NCI-H187 (cell line): Measurements from ENCODE around the gene TNXB.
A peak's percentile ranks its signal among the peaks of the same experiment; 100 is the strongest.
"Not testable (repeated sequence)": the region's sequence is repeated elsewhere in the genome, so short reads cannot be mapped to it uniquely, and the experiment has no call there.

Experiments
- DNase-seq, 2 experiments: peaks; one replicate each; lab custom pipeline; 2025; lab: John Stamatoyannopoulos, UW

The TNXB gene

DNA sequence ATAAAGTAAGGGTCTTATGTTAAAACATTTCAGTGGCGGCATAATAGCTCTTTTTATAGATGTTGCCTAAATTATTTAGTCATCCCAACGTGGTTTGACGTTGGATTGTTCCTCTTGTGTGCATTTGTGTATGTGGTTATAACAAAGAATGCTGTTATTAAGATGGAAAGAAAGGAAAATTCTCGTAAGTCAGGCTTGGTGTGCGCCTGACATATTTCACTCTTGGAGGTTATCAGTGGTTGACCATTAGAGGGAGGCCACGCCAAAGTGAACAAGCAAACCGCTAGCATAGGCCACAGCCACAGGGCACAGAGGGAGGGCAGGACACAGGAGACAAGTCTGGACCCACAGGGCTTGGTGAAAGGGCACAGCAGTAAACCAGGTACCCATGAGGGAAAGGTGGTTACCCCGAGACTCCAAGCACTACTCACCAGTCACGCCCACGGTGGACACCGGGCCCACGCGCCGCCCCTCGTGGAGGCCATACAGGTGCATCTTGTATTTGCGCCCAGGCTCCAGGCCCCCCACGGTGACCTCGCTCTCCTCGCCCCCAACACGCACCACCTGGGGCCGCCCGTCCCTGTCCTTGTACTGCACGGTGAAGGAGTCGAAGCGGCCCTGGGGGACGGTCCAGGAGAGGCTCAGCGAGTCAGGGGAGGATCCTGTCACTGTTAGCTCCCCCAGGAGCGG lies 48.0 kb downstream of the TNXB start:
- DNase-seq: no peak

DNA sequence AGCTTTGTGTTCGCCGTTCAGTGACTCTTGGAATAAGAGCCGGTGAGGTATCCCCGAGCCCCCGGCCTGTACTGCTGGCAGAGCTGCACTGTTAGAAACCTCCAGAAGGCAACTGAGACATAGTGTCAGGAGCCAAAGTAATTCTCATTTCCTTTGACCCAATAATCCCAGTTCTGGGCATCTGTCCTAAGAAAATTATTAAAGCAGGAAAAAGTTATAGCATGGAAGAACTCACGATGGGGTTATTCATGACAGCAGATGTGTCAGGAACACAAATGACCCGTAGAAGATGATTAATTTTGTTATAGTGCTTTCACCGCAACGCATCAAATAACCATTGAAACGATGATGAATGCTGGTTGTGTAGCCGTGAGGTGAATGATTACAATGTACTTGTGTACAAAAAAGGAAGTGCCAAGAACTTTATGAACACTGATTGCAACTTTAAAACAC lies 50.6 kb downstream of the TNXB start:
- DNase-seq: no peak

DNA sequence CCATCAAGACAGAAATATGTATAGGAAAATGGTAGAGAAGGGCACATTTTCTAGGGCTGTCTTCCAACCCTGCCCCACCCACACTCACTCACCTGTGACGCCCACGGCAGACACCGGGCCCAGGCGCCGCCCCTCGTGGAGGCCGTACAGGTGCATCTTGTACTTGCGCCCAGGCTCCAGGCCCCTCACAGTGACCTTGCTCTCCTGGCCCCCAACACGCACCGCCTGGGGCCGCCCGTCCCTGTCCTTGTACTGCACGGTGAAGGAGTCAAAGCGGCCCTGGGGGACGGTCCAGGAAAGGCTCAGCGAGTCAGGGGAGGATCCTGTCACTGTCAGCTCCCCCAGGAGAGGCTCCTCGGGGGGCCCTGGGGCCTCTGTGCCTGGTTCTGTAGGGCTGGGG lies 51.2 kb downstream of the TNXB start:
- no peak for DNase-seq

DNA sequence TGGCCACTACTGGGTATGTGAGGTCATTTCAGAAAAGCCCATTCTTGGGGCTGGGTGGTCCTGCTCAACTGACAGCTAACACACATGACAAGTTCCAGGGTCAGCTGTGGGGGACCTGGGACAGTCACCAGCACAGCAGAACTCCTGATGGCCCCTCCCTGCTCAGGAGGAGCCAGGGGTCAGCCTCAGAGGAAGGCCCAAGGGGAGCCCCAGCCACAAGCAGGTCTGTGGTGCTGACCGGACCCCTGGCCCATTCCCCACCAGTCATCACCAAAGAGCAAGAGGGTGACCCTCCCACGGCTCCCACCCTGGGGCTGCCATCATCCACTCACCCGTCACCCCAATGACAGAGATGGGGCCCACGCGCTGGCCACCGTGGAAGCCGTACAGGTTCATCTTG lies 52.9 kb downstream of the TNXB start:
- DNase-seq: no peak

DNA sequence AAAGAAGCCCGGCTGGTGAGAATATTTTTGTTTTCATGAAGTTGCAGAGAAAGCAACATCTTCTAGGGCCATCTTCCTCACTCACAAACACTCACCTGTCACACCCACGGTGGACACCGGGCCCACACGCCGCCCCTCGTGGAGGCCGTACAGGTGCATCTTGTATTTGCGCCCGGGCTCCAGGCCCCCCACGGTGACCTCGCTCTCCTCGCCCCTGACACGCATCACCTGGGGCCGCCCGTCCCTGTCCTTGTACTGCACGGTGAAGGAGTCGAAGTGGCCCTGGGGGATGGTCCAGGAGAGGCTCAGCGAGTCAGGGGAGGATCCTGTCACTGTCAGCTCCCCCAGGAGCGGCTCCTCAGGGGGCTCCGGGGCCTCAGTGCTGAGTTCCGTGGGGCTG lies 53.4 kb downstream of the TNXB start:
- DNase-seq: not testable (repeated sequence)

DNA sequence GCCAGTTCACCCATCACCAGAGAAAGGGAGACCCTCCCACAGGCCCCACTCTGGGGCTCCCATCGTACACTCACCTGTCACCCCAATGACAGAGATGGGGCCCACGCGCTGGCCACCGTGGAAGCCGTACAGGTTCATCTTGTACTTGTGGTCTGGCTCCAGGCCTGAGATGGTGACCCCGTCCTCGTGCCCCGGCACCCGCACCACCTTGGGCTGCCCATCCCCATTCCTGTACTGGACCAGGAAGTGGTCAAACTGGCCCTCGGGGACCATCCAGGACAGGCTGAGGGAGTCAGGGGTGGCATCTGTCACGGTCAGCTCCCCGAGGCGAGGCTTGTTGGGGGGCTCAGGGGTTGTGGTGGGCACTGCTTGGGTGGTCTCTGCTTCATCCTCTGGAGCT lies 55.8 kb downstream of the TNXB start:
- DNase-seq: not testable (repeated sequence)

DNA sequence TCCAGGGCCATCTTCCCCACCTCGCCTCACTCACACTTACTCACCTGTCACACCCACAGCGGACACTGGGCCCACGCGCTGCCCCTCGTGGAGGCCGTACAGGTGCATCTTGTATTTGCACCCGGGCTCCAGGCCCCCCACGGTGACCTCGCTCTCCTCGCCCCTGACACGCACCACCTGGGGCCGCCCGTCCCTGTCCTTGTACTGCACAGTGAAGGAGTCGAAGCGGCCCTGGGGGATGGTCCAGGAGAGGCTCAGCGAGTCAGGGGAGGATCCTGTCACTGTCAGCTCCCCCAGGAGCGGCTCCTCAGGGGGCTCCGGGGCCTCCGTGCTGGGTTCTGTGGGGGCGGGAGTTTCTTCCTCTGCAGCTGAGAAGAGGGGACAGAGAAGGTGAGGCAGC lies 56.5 kb downstream of the TNXB start:
- DNase-seq: not testable (repeated sequence)

DNA sequence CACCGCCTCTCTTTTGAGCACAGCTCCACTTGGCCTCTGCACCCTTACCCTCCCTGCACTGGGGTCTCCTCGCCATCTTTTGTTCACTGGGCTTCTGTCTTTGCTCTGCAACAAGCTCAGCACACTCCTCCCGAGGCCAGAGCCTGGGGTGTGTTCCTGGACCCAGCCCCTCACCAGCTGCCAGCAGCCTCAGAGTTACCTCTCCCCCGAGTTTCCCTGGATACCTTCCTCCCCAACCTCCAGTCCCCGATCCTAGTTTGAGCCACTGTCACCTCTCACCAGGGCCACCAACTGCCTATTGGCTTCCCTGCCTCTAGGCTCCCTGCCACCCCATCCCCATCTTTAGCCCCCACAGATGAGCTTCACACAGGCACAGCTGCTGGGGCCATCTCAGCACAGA lies 58.6 kb downstream of the TNXB start:
- no peak for DNase-seq

DNA sequence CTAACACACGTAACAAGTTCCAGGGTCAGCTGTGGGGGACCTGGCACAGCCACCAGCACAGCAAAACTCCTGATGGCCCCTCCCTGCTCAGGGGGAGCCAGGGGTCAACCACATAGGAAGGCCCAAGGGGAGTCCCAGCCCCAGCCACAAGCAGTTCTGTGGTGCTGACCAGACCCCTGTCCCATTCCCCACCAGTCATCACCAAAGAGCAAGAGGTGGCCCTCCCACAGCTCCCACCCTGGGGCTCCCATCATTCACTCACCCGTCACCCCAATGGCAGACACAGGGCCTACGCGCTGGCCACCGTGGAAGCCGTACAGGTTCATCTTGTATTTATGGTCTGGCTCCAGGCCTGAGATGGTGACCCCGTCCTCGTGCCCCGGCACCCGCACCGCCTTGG lies 59.4 kb downstream of the TNXB start:
- DNase-seq: not testable (repeated sequence)

DNA sequence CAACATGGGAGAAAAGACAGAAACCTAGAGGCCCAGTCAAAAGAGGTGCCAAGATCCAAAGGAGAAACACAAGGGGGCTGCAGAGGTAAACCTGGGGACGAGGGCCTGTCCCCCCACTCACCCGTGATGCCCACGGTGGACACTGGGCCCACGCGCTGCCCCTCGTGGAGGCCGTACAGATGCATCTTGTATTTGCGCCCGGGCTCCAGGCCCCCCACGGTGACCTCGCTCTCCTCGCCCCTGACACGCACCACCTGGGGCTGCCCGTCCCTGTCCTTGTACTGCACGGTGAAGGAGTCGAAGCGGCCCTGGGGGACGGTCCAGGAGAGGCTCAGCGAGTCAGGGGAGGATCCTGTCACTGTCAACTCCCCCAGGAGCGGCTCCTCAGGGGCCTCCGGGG lies 60.0 kb downstream of the TNXB start:
- DNase-seq: not testable (repeated sequence)

DNA sequence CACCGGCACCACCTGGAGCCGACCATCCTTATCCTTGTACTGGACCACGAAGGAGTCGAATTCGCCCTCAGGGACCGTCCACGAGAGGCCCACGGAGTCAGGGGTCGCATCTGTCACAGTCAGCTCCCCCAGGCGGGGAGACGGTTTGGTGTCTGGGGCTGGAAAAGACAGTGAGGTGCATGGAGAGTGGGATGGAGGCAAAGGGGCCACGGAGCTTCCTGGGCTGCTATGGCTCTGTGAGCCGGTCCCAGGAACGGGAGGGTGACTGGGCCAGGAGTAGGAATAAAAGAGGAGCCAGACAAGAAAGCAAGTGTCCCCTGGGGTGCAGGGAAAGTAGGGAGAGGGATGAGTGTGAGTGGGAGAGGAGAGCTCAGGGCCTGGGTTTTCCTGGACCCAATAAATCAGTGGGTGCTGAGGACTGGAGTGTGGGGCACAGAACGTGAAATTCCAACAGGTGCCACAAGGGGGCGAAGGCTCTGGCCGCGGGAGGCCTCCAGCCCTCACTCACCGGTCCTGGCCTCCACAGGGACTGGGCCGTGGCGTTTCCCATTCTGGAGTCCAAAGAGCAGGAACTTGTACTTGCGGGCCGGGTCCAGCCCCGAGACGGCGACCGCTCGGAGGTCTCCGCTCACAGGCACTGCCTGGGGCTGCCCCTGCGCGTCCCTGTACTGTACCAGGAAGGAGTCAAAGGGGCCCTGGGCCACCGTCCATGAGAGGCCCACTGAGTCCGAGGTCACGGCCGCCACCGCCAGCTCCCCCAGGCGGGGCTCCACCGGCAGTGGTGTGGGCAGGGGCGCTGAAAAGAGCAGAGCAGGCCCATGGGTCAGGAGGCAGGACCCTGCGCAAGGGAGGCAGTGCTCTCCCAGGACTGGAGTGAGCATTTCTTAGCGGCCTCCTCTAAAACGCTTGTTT lies 61.0 kb downstream of the TNXB start:
- DNase-seq: peak in 1 of 2 experiments; percentile 12

DNA sequence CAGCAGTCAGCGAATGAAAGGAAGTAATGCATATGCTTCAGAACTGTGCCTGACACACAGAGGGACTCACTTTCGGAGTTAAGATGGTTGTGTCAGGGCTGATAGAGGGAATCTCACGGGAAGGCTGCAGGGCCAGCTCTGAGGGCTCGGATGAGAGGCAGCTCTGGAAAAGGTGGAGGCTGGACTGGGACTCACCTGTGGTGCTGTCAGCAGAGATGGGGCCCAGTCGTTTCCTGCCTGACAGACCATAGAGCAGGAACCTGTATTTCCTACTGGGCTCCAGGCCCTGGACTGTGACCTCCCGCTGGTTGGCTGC lies 61.6 kb downstream of the TNXB start:
- DNase-seq: no peak

DNA sequence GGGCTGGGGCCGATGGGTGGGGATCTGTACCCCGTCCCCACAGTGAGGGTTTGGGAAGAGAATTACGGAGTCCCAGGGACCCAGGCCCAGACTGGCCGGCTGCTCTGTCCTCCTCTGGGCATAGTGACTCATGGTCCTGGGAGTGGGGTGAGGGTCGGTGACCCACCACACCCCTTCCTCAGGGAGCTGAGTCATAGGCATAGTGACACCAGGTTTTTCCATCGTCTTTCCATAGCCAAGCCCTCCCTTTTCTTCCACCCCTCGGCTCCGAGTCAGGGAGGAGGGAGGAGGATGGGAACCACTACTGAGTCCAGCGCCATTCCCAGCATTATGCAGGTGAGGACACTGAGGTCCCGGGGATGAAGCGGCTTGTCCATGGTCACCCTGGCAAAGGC lies 62.1 kb downstream of the TNXB start:
- no peak for DNase-seq

DNA sequence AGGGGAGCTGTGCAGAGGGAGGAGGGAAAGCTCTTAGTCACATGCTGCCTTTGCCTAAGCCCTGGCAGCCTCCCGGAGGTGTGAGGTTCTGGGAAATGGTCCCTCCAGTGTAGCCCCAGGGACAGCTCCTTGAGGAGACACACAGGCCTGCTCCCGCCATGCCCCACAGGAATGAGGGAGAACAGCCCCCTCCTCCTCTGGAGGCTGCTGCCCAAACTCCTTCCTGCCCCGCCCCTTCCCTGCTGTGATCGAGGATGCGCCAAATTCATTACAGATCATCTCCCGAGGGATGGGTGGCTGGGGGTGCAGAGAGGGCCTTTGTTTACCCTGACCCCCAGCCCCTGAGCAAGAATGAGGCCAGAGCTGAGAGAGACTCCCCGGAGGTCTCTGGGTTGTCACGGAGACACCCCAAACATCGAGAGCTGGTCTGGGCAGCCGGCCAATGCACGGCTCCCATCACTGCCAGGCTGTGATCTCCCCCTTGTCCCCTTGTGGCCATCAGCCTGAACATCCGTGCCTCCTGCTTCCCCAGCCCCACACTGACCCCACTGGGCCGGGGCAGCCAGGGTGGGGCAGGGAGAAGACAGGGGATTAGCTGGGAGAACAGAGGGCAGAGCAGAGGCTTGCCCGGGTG lies 62.6 kb downstream of the TNXB start:
- DNase-seq: no peak

DNA sequence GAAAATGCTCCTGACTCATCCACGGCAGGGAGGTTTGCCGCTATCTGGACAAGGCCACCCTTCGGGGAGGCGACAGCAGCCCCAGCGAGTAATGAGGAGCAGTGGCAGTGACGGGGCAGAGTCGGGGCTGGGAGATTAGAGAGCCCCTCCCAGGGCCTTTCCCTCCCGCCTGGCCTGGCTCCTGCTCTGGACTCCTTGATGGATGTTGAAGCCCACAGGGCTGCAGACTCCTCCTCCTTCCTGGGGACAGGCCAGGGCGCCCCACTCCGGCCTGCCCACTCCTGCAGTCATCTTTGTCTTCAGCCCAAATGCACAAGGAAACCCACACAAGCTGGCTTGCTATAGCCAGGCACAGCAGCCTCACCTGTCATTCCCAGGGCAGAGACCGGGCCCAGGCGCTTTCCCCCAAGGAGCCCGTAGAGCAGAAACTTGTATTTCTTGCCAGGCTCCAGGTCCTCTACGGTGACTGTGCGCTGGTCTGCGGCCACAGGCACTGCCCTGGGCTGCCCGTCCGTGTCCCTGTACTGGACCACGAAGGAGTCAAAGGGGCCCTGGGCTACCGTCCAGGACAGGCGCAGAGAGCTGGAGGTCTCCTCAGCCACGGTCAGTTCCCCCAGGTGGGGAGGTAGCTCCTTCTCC lies 63.2 kb downstream of the TNXB start:
- DNase-seq: no peak

DNA sequence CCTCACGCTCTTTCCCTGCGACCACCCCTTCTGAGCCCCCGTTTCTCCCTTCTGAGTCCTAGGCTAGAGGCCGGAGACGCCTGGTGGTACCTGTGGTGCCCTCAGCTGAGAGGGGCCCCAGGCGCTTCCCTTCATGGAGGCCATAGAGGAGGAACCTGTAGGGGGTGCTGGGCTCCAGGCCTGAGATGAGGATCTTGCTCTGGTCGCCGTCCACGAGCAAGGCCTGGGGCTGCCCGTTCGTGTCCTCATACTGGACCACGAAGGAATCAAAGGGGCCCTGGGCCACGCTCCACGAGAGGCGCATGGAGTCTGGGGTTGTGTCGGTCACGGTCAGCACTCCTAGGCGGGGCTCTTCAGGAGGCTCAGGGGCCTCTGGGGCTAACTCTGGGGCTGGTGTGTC lies 64.2 kb downstream of the TNXB start:
- DNase-seq: not testable (repeated sequence)

DNA sequence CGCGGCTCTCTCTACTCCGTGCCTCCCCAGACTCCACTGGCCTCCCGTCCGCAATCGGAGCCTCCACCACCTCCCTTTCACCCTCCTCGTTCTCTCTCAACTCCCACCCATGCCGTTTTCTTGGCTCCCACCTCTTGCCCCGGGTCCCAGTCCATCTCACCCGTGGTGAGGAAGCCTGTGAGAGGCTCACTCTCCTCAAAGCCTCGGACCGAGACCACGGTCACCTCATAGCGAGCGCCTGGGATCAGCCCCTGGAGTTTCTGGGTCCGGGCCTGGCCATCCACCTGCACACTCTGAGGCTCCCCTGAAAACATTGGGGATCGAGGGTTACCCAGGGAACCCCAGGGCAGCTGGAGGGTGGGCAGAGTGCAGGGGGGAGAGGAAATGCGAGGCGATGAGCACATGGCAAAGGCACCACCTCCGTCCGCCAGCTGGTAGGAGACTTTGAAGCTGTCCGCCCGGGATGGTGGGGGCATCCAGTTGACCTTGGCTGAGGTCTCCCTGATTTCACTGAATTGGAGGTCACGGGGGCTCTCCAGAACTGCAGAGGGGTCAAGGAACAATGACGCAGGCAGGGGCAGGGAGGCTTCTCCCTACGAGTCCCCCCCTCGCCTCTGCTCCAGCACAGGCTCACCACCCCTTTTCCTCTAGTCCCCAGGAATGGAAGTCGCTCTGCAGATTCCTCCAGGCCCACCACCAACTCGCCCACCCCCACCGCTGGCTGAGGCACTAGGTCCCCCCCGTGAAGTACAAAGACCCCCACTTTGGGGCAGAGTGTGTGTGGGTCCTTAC lies 65.4 kb downstream of the TNXB start:
- not testable (repeated sequence) for DNase-seq

DNA sequence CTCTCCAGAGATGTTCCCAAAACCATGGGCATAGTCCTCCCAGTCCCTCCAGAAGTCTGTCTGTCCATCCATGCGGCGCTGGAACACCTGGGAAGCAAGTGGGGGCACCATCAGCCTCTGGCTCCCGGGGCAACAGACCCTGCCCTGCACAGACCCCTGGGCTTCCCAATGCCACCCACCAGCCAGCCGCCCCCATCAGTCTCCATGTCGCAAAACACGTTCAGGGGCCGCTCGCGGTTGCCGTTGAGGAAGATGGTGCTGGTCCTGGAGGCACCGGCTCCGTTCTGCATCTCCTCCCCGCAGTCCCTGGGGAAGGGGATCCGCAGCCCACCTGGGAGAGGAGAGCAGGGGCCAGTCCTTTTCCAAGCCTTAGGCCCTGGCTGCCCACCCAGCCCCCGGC lies 66.9 kb downstream of the TNXB start:
- DNase-seq: not testable (repeated sequence)

DNA sequence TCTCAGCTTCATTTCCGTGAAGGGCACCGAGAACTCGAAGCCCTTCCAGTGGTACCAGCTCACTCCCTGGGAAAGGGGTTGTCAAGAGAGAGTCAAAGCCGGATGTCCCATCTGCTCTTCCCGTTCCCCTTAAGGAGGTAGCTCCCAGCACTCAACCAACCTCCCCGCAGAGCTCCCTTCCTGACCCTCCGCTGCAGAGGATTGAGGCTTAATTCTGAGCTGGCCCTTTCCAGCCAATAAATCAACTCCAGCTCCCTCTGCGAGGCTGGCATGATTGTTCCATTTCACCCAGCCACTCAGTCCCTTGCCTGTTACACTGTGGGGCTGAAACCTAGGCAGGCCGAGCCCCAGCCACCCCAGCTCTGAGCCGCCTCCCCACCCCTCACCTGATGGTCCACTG lies 67.8 kb downstream of the TNXB start:
- DNase-seq: not testable (repeated sequence)

DNA sequence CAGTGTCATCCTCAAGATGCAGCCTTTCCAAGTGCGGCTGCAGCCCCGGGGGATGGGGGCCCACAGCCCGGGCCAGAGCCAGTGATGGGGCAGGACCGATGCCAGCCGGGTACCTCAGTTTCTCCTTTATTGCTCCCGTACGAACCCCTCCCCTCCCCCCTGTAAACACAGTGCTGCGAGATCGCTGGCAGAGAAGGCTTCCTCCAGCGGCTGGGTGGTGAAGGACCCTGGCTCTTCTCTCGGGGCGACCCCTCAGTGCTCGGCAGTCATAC lies 68.2 kb downstream of the TNXB start:
- not testable (repeated sequence) for DNase-seq

DNA sequence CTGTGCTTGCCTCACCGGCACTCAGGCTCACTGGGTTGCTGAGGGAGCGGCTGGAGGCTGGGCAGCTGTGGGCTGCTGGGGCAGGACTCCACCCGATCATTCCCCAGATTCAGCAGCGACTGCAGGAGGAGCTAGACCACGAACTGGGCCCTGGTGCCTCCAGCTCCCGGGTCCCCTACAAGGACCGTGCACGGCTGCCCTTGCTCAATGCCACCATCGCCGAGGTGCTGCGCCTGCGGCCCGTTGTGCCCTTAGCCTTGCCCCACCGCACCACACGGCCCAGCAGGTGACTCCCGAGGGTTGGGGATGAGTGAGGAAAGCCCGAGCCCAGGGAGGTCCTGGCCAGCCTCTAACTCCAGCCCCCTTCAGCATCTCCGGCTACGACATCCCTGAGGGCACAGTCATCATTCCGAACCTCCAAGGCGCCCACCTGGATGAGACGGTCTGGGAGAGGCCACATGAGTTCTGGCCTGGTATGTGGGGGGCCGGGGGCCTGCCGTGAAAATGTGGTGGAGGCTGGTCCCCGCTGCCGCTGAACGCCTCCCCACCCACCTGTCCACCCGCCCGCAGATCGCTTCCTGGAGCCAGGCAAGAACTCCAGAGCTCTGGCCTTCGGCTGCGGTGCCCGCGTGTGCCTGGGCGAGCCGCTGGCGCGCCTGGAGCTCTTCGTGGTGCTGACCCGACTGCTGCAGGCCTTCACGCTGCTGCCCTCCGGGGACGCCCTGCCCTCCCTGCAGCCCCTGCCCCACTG lies 68.7 kb downstream of the TNXB start:
- not testable (repeated sequence) for DNase-seq
